ENCODE data around the gene DAZAP2.
"Not testable (repeated sequence)": the region's sequence is repeated elsewhere in the genome, so short reads cannot be mapped to it uniquely, and the experiment has no call there.

The DAZAP2 gene

GRCh38 chr12:51238037-51238509, 553 bp upstream of the DAZAP2 start:
- peak overlapping the region; percentile 98 for H3K27ac ChIP-seq (ENCODE audit: low read length)
- H3K9me3 ChIP-seq (ENCODE audit: insufficient read depth, low read depth, low read length), result no peaks in the 10 kb centered on the region
- no peaks in the 10 kb centered on the region for H3K27me3 ChIP-seq (ENCODE audit: insufficient read depth, low read length)
- H3K4me3 ChIP-seq (ENCODE audit: low read length), result peak overlapping the region; percentile 99
- peaks cover 5% of the 10 kb centered on the region; the same call in 1 of the 2 replicates for H3K4me1 ChIP-seq (ENCODE audit: insufficient read depth, low read length)
- peaks cover 32% of the 10 kb centered on the region for H3K36me3 ChIP-seq (ENCODE audit: insufficient read depth, low read depth, low read length)
- peak overlapping the region; percentile 81 for H3K9ac ChIP-seq (ENCODE audit: low read depth, low read length)

GRCh38 chr12:51240971-51241370, 2.3 kb downstream of the DAZAP2 start:
- no peak overlapping the region for H3K27ac ChIP-seq (ENCODE audit: low read length)
- peaks cover 55% of the 10 kb centered on the region for H3K36me3 ChIP-seq (ENCODE audit: insufficient read depth, low read depth, low read length)
- no peak overlapping the region for H3K4me3 ChIP-seq (ENCODE audit: low read length)
- peaks cover 6% of the 10 kb centered on the region for H3K4me1 ChIP-seq (ENCODE audit: insufficient read depth, low read length)
- no peaks in the 10 kb centered on the region for H3K27me3 ChIP-seq (ENCODE audit: insufficient read depth, low read length)
- no peaks in the 10 kb centered on the region for H3K9me3 ChIP-seq (ENCODE audit: insufficient read depth, low read depth, low read length)
- no peak overlapping the region for H3K9ac ChIP-seq (ENCODE audit: low read depth, low read length)

GRCh38 chr12:51242120-51242519, 3.5 kb downstream of the DAZAP2 start:
- H3K9ac ChIP-seq (ENCODE audit: low read depth, low read length), result no peak overlapping the region
- no peak overlapping the region for H3K4me3 ChIP-seq (ENCODE audit: low read length)
- H3K9me3 ChIP-seq (ENCODE audit: insufficient read depth, low read depth, low read length), result no peaks in the 10 kb centered on the region
- H3K4me1 ChIP-seq (ENCODE audit: insufficient read depth, low read length), result peaks cover 15% of the 10 kb centered on the region
- peaks cover 55% of the 10 kb centered on the region for H3K36me3 ChIP-seq (ENCODE audit: insufficient read depth, low read depth, low read length)
- H3K27me3 ChIP-seq (ENCODE audit: insufficient read depth, low read length), result no peaks in the 10 kb centered on the region
- H3K27ac ChIP-seq (ENCODE audit: low read length), result no peak overlapping the region

- H3K9me3 ChIP-seq (ENCODE audit: insufficient read depth, low read depth, low read length), result no peaks in the 10 kb centered on the region
- H3K4me1 ChIP-seq (ENCODE audit: insufficient read depth, low read length), result peaks cover 23% of the 10 kb centered on the region
- H3K4me3 ChIP-seq (ENCODE audit: low read length), result no peak overlapping the region
- peaks cover 55% of the 10 kb centered on the region for H3K36me3 ChIP-seq (ENCODE audit: insufficient read depth, low read depth, low read length)
- H3K9ac ChIP-seq (ENCODE audit: low read depth, low read length), result no peak overlapping the region
- no peak overlapping the region for H3K27ac ChIP-seq (ENCODE audit: low read length)
- no peaks in the 10 kb centered on the region for H3K27me3 ChIP-seq (ENCODE audit: insufficient read depth, low read length)
Observed at GRCh38 chr12:51242876-51243275, 4.2 kb downstream of the DAZAP2 start.

GRCh38 chr12:51244269-51244668, 5.6 kb downstream of the DAZAP2 start:
- H3K9me3 ChIP-seq (ENCODE audit: insufficient read depth, low read depth, low read length), result no peaks in the 10 kb centered on the region
- peaks cover 55% of the 10 kb centered on the region for H3K36me3 ChIP-seq (ENCODE audit: insufficient read depth, low read depth, low read length)
- H3K9ac ChIP-seq (ENCODE audit: low read depth, low read length), result no peak overlapping the region
- H3K4me3 ChIP-seq (ENCODE audit: low read length), result no peak overlapping the region
- H3K4me1 ChIP-seq (ENCODE audit: insufficient read depth, low read length), result peaks cover 28% of the 10 kb centered on the region
- no peak overlapping the region for H3K27ac ChIP-seq (ENCODE audit: low read length)
- no peaks in the 10 kb centered on the region for H3K27me3 ChIP-seq (ENCODE audit: insufficient read depth, low read length)

- Histone ChIP-seq H3K27me3 (ENCODE audit: insufficient read depth, low read length) (no peaks in the 10 kb centered on the region), H3K36me3 (ENCODE audit: insufficient read depth, low read depth, low read length) (peaks cover 46% of the 10 kb centered on the region), H3K4me1 (ENCODE audit: insufficient read depth, low read length) (peaks cover 23% of the 10 kb centered on the region), H3K9ac (ENCODE audit: low read depth, low read length) (no peak overlapping the region), H3K9me3 (ENCODE audit: insufficient read depth, low read depth, low read length) (no peaks in the 10 kb centered on the region), H3K27ac (ENCODE audit: low read length) (no peak overlapping the region), H3K4me3 (ENCODE audit: low read length) (no peak overlapping the region)
Observed at GRCh38 chr12:51245476-51246253, 7.0 kb downstream of the DAZAP2 start.

- Histone ChIP-seq H3K27ac (ENCODE audit: low read length) (no peak overlapping the region), H3K27me3 (ENCODE audit: insufficient read depth, low read length) (no peaks in the 10 kb centered on the region), H3K9me3 (ENCODE audit: insufficient read depth, low read depth, low read length) (no peaks in the 10 kb centered on the region), H3K4me1 (ENCODE audit: insufficient read depth, low read length) (peaks cover 23% of the 10 kb centered on the region), H3K9ac (ENCODE audit: low read depth, low read length) (peak overlapping the region; percentile 4; the same call in 1 of the 2 replicates), H3K4me3 (ENCODE audit: low read length) (no peak overlapping the region), H3K36me3 (ENCODE audit: insufficient read depth, low read depth, low read length) (peaks cover 39% of the 10 kb centered on the region)
Observed at GRCh38 chr12:51246254-51246853, 7.7 kb downstream of the DAZAP2 start.

- H3K4me1 ChIP-seq (ENCODE audit: insufficient read depth, low read length), result peaks cover 23% of the 10 kb centered on the region
- no peaks in the 10 kb centered on the region for H3K9me3 ChIP-seq (ENCODE audit: insufficient read depth, low read depth, low read length)
- no peaks in the 10 kb centered on the region for H3K27me3 ChIP-seq (ENCODE audit: insufficient read depth, low read length)
- H3K9ac ChIP-seq (ENCODE audit: low read depth, low read length), result peak overlapping the region; percentile 60; the same call in 1 of the 2 replicates
- H3K36me3 ChIP-seq (ENCODE audit: insufficient read depth, low read depth, low read length), result peaks cover 27% of the 10 kb centered on the region
- H3K4me3 ChIP-seq (ENCODE audit: low read length), result peak overlapping the region; percentile 36; the same call in 1 of the 2 replicates
- H3K27ac ChIP-seq (ENCODE audit: low read length), result peak overlapping the region; percentile 86
Observed at GRCh38 chr12:51247523-51248206, 9.0 kb downstream of the DAZAP2 start.

GRCh38 chr12:51253276-51253675, 14.7 kb downstream of the DAZAP2 start:
- H3K9ac ChIP-seq (ENCODE audit: low read depth, low read length), result peak overlapping the region; percentile 64
- no peak overlapping the region for H3K27ac ChIP-seq (ENCODE audit: low read length)

GRCh38 chr12:51254536-51254935, 15.9 kb downstream of the DAZAP2 start:
- H3K4me3 ChIP-seq (ENCODE audit: low read length), result no peak overlapping the region
- H3K9ac ChIP-seq (ENCODE audit: low read depth, low read length), result no peak overlapping the region; the same call in 1 of the 2 replicates
- no peaks in the 10 kb centered on the region for H3K9me3 ChIP-seq (ENCODE audit: insufficient read depth, low read depth, low read length)
- no peaks in the 10 kb centered on the region; the same call in 1 of the 2 replicates for H3K4me1 ChIP-seq (ENCODE audit: insufficient read depth, low read length)
- no peaks in the 10 kb centered on the region for H3K27me3 ChIP-seq (ENCODE audit: insufficient read depth, low read length)
- no peaks in the 10 kb centered on the region for H3K36me3 ChIP-seq (ENCODE audit: insufficient read depth, low read depth, low read length)
- H3K27ac ChIP-seq (ENCODE audit: low read length), result no peak overlapping the region

More at GRCh38 chr12:51253276-51253675, 14.7 kb downstream of the DAZAP2 start:
- no peaks in the 10 kb centered on the region for H3K9me3 ChIP-seq (ENCODE audit: insufficient read depth, low read depth, low read length)
- no peaks in the 10 kb centered on the region for H3K27me3 ChIP-seq (ENCODE audit: insufficient read depth, low read length)
- H3K4me1 ChIP-seq (ENCODE audit: insufficient read depth, low read length), result peaks cover 2% of the 10 kb centered on the region; the same call in 1 of the 2 replicates
- no peak overlapping the region for H3K4me3 ChIP-seq (ENCODE audit: low read length)
- no peaks in the 10 kb centered on the region for H3K36me3 ChIP-seq (ENCODE audit: insufficient read depth, low read depth, low read length)

GRCh38 chr12:51259600-51259999, 21.0 kb downstream of the DAZAP2 start:
- not testable (repeated sequence) for H3K4me1 ChIP-seq (ENCODE audit: insufficient read depth, low read length); H3K9me3 ChIP-seq (ENCODE audit: insufficient read depth, low read depth, low read length); H3K9ac ChIP-seq (ENCODE audit: low read depth, low read length); H3K27ac ChIP-seq (ENCODE audit: low read length); H3K4me3 ChIP-seq (ENCODE audit: low read length); H3K36me3 ChIP-seq (ENCODE audit: insufficient read depth, low read depth, low read length); H3K27me3 ChIP-seq (ENCODE audit: insufficient read depth, low read length)

Data from iPS-20b (cell line).